ENCODE measurements around the gene SSUH2. TPM values are rescaled to one million over a fixed set of nuclear protein-coding genes. Genes with fewer than 3 reads are reported as not detected.

Gene SSUH2
- total and polyA plus RNA-seq, 4 donors, result 0.07 to 3.4 (median 0.34) TPM

DNA sequence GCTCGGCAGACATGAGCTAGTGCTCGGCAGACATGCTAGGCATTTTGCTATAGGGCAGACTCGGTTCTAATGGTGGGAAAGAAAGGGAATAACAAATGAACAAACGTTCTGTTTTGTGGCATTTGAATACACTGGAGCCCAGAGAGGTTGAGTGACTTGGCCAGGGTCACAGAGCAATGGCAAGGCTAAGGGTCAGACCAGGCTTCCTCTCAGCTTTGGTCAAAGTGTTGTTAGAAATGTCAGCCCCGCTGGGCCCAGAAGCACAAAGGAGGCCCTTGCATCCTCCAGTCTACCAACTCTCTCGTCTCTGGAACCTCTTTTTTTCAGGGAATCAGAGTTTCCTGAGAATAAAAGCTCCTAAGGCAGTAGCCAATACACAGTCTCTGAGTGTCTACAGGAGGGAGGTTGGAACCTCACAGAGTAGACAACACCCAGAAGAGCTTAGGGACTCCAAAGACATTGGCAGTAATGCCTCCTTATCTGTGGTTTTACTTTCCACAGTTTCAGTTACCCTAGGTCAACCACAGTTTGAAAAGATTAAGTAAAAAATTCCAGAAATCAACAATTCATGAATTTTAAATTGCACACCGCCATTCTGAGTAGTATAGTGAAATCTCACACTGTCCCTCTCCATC lies 47.3 kb downstream of the SSUH2 start:
- DNase-seq (no peak), ATAC-seq (ENCODE audit: insufficient read depth, low FRiP score) (no peak)
- Histone ChIP-seq H3K4me3 (no peak overlapping the region), H3K27ac (ENCODE audit: low read depth in 1 of 2, low read length in 1 of 2) (no peak overlapping the region), H3K4me1 (ENCODE audit: control insufficient read depth in 5 of 5, insufficient read depth in 5 of 5, low read length in 5 of 5) (peaks cover 0 to 4% (median 0%) of the 10 kb centered on the region in 5 donors), H3K9ac (ENCODE audit: insufficient read depth in 1 of 2, low read length in 2 of 2) (no peak overlapping the region), H3K36me3 (ENCODE audit: control insufficient read depth in 4 of 4, insufficient read depth in 4 of 4, low read length in 4 of 4) (no peaks in the 10 kb centered on the region), H3K9me3 (ENCODE audit: control insufficient read depth in 4 of 4, insufficient read depth in 3 of 4, low read length in 3 of 4) (no peaks in the 10 kb centered on the region), H3K27me3 (ENCODE audit: control insufficient read depth in 3 of 3, insufficient read depth in 3 of 3, low read length in 2 of 3) (no peaks in the 10 kb centered on the region)
- TF ChIP-seq, protein P1, sequence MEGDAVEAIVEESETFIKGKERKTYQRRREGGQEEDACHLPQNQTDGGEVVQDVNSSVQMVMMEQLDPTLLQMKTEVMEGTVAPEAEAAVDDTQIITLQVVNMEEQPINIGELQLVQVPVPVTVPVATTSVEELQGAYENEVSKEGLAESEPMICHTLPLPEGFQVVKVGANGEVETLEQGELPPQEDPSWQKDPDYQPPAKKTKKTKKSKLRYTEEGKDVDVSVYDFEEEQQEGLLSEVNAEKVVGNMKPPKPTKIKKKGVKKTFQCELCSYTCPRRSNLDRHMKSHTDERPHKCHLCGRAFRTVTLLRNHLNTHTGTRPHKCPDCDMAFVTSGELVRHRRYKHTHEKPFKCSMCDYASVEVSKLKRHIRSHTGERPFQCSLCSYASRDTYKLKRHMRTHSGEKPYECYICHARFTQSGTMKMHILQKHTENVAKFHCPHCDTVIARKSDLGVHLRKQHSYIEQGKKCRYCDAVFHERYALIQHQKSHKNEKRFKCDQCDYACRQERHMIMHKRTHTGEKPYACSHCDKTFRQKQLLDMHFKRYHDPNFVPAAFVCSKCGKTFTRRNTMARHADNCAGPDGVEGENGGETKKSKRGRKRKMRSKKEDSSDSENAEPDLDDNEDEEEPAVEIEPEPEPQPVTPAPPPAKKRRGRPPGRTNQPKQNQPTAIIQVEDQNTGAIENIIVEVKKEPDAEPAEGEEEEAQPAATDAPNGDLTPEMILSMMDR (IDR thresholded peaks at IDR 0.05; ENCODE audit: control extremely low read depth, extremely low read depth), result no peak
- WGBS, 2 donors, result 87 to 89% methylated on average over 7 of the region's 7 CpGs

DNA sequence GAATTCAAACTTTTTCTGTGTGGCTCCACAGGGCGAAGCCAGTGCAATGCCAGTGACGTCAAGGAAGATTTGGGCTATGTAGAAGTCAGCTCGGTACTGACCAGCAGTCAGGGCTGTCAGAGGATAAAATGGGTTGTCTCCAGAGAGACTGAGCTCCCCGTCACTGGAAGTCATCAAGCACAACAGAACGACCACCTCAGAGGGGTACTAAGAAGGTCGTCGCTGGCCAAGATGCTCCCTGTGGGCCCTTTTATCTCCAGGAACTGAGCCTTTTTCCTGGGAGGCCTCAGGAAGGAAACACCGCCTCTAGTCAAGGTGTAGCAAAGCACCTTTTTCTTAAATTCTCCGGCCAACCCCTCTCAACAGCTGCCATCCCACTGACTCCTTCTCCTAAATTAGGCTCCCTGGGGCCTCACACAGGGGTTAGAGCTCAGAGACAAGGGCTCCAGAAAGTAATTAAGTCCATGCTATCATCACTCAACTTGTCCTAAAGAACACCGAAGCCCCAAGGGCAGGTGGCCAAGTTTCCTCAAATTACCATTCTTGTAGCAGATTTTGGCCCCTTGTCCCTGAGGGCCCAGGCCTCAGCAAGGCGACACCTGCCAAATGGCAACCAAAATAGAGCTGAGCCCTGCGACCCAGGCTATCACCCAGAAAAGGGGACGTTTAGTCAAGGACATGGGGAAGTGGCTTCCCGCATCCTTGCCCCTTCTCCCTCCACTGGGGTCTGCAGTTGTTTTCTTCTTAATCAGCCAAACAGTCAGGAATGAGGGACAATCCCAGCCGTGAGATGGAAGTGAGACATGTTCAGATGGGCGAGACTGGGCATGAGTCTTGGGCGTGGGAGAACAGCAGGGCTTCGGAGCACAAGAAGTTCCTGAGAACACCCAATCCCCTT lies 48.0 kb downstream of the SSUH2 start:
- Histone ChIP-seq H3K4me3 (no peak overlapping the region), H3K9me3 (ENCODE audit: control insufficient read depth in 4 of 4, insufficient read depth in 3 of 4, low read length in 3 of 4) (no peaks in the 10 kb centered on the region), H3K27ac (ENCODE audit: low read depth in 1 of 2, low read length in 1 of 2) (no peak overlapping the region), H3K4me1 (ENCODE audit: control insufficient read depth in 5 of 5, insufficient read depth in 5 of 5, low read length in 5 of 5) (peaks cover 0 to 4% (median 0%) of the 10 kb centered on the region in 5 donors), H3K9ac (ENCODE audit: insufficient read depth in 1 of 2, low read length in 2 of 2) (no peak overlapping the region), H3K27me3 (ENCODE audit: control insufficient read depth in 3 of 3, insufficient read depth in 3 of 3, low read length in 2 of 3) (no peaks in the 10 kb centered on the region), H3K36me3 (ENCODE audit: control insufficient read depth in 4 of 4, insufficient read depth in 4 of 4, low read length in 4 of 4) (no peaks in the 10 kb centered on the region)
- TF ChIP-seq, protein P1 (IDR thresholded peaks at IDR 0.05; ENCODE audit: control extremely low read depth, extremely low read depth), result no peak
- WGBS, 2 donors, result 84 to 88% methylated on average over 18 of the region's 18 CpGs
- DNase-seq (no peak), ATAC-seq (ENCODE audit: insufficient read depth, low FRiP score) (no peak)

GRCh38 chr3:8595695-8596115 lies 48.9 kb downstream of the SSUH2 start:
- Histone ChIP-seq H3K27me3 (ENCODE audit: control insufficient read depth in 3 of 3, insufficient read depth in 3 of 3, low read length in 2 of 3) (no peaks in the 10 kb centered on the region), H3K4me3 (no peak overlapping the region), H3K9me3 (ENCODE audit: control insufficient read depth in 4 of 4, insufficient read depth in 3 of 4, low read length in 3 of 4) (no peaks in the 10 kb centered on the region), H3K9ac (ENCODE audit: insufficient read depth in 1 of 2, low read length in 2 of 2) (no peak overlapping the region), H3K36me3 (ENCODE audit: control insufficient read depth in 4 of 4, insufficient read depth in 4 of 4, low read length in 4 of 4) (no peaks in the 10 kb centered on the region), H3K27ac (ENCODE audit: low read depth in 1 of 2, low read length in 1 of 2) (no peak overlapping the region), H3K4me1 (ENCODE audit: control insufficient read depth in 5 of 5, insufficient read depth in 5 of 5, low read length in 5 of 5) (peaks cover 0 to 4% (median 0%) of the 10 kb centered on the region in 5 donors)
- TF ChIP-seq, protein P1 (IDR thresholded peaks at IDR 0.05; ENCODE audit: control extremely low read depth, extremely low read depth), result no peak
- 93 to 97% methylated on average over 9 of the region's 9 CpGs for WGBS, 2 donors
- DNase-seq (no peak), ATAC-seq (ENCODE audit: insufficient read depth, low FRiP score) (no peak)

Data from lung (tissue), 12 donors.